ENCODE results near the gene CFAP251.
A peak's percentile ranks its signal among the peaks of the same experiment; 100 is the strongest.
"Not testable (repeated sequence)": the region's sequence is repeated elsewhere in the genome, so short reads cannot be mapped to it uniquely, and the experiment has no call there.

The CFAP251 gene

GRCh38 chr12:121917950-121918678 is at the start of gene CFAP251:
Gene CFAP251 (plus strand): TSS chr12:121918592. CDS start chr12:121921306, 2,714 bp downstream.
- no peak for DNase-seq (ENCODE audit: low spot score)

- not testable (repeated sequence) for DNase-seq (ENCODE audit: low spot score)
These were observed 49.2 kb upstream of the CFAP251 start for GRCh38 chr12:121869229-121869628.

- no peak for DNase-seq (ENCODE audit: low spot score)
These were observed 46.9 kb upstream of the CFAP251 start for GRCh38 chr12:121871467-121871866.

GRCh38 chr12:121872546-121873215 is 45.7 kb upstream of the CFAP251 start:
- no peak for DNase-seq (ENCODE audit: low spot score)

- no peak for DNase-seq (ENCODE audit: low spot score)
These were observed 45.2 kb upstream of the CFAP251 start for GRCh38 chr12:121873216-121873569.

- DNase-seq (ENCODE audit: low spot score), result no peak
These were observed 44.3 kb upstream of the CFAP251 start for GRCh38 chr12:121874071-121874470.

GRCh38 chr12:121875582-121875981 is 42.8 kb upstream of the CFAP251 start:
- no peak for DNase-seq (ENCODE audit: low spot score)

- not testable (repeated sequence) for DNase-seq (ENCODE audit: low spot score)
These were observed 42.3 kb upstream of the CFAP251 start for GRCh38 chr12:121876080-121876447.

- DNase-seq (ENCODE audit: low spot score), result no peak
These were observed 35.1 kb upstream of the CFAP251 start for GRCh38 chr12:121883315-121883660.

- not testable (repeated sequence) for DNase-seq (ENCODE audit: low spot score)
These were observed 33.3 kb upstream of the CFAP251 start for GRCh38 chr12:121885129-121885528.

GRCh38 chr12:121888083-121888477 is 30.3 kb upstream of the CFAP251 start:
- no peak for DNase-seq (ENCODE audit: low spot score)

- DNase-seq (ENCODE audit: low spot score), result peak; percentile 87
These were observed 29.7 kb upstream of the CFAP251 start, which contains the start of gene PSMD9 for GRCh38 chr12:121888478-121889273. Gene PSMD9 (plus strand): TSS chr12:121888790. CDS start chr12:121888857, 67 bp downstream.

GRCh38 chr12:121889274-121889624 is 29.1 kb upstream of the CFAP251 start:
- DNase-seq (ENCODE audit: low spot score), result no peak

- not testable (repeated sequence) for DNase-seq (ENCODE audit: low spot score)
These were observed 28.7 kb upstream of the CFAP251 start for GRCh38 chr12:121889661-121890060.

- no peak for DNase-seq (ENCODE audit: low spot score)
These were observed 25.5 kb upstream of the CFAP251 start for GRCh38 chr12:121892673-121893561.

GRCh38 chr12:121893961-121894460 is 24.4 kb upstream of the CFAP251 start:
- no peak for DNase-seq (ENCODE audit: low spot score)

GRCh38 chr12:121894633-121895032 is 23.8 kb upstream of the CFAP251 start:
- DNase-seq (ENCODE audit: low spot score), result peak; percentile 39

- DNase-seq (ENCODE audit: low spot score), result no peak
These were observed 20.1 kb upstream of the CFAP251 start for GRCh38 chr12:121898287-121898686.

GRCh38 chr12:121899590-121899989 is 18.8 kb upstream of the CFAP251 start:
- DNase-seq (ENCODE audit: low spot score), result no peak

- no peak for DNase-seq (ENCODE audit: low spot score)
These were observed 15.2 kb upstream of the CFAP251 start for GRCh38 chr12:121903202-121903601.

- DNase-seq (ENCODE audit: low spot score), result no peak
These were observed 12.6 kb upstream of the CFAP251 start for GRCh38 chr12:121905746-121906145.

GRCh38 chr12:121908702-121909101 is 9.7 kb upstream of the CFAP251 start:
- DNase-seq (ENCODE audit: low spot score), result no peak
